HEK293T (cell line): ENCODE measurements around the gene SYCP3.

Experiments used
- FOXA1 ChIP-seq: fragments of 450-650 bp; IDR thresholded peaks from 2 replicates; pipeline ENCODE4 v1.6.1; 2016; ENCODE audit warnings: mild to moderate bottlenecking
- FOXM1 ChIP-seq: fragments of 450-650 bp; IDR thresholded peaks from 2 replicates; pipeline ENCODE4 v1.6.1; 2017; ENCODE audit warnings: mild to moderate bottlenecking, borderline replicate concordance
- HDGF ChIP-seq: fragments of 450-650 bp; IDR thresholded peaks from 2 replicates; pipeline ENCODE4 v1.6.1; 2017; ENCODE audit warnings: antibody characterized with exemption, borderline replicate concordance
- LEF1 ChIP-seq: fragments of 450-650 bp; IDR thresholded peaks from 2 replicates; pipeline ENCODE4 v1.6.1; 2017; ENCODE audit warnings: mild to moderate bottlenecking, borderline replicate concordance
- PKNOX1 ChIP-seq: fragments of 450-650 bp; IDR thresholded peaks from 2 replicates; pipeline ENCODE4 v1.6.1; 2016
- SP1 ChIP-seq: fragments of 450-650 bp; IDR thresholded peaks from 2 replicates; pipeline ENCODE4 v1.6.1; 2017
- SUZ12 ChIP-seq: fragments of 450-650 bp; IDR thresholded peaks from 2 replicates; pipeline ENCODE4 v1.6.1; 2016; ENCODE audit warnings: mild to moderate bottlenecking

DNA sequence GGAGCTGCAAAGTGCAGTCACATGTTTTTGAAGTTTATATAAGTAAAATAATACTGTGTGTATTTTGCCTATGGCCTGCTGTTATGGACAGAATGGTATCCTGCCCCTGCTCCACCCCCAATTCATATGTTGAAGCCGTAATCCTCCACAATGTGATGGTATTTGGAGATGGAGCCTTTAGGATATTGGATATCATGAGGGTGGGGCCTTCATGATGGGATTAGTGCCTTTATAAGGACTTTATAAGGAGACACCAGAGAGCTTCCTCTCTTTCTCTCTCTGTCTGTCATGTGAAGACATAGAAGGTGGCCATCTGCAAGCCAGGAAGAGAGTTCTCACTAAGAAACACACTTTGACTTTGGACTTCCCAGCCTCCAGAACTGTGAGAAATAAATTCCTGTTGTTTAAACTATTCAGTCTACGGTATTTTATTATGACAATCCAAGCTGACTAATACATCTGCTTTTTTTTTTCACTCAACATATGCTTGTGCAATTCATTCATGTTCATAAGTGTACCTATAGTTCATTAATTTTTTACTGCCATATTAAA, 44.9 kb downstream of the SYCP3 start:
- no peak for TF ChIP-seq SUZ12
- TF ChIP-seq SP1 = no peak
- TF ChIP-seq FOXM1 = no peak
- TF ChIP-seq HDGF = no peak
- TF ChIP-seq FOXA1 = no peak
- TF ChIP-seq LEF1 = no peak
- TF ChIP-seq PKNOX1 = no peak
